Right lobe of liver (tissue), 6 donors: ENCODE data around the gene PER2. TPM values are rescaled to one million over a fixed set of nuclear protein-coding genes. Genes with fewer than 3 reads are reported as not detected.

Source experiments
- ATAC-seq, 4 donors: fragments of 200-7000 bp; cut with Tn5 transposase; one replicate each; pipeline ENCODE4 v1.9.1; 2020; ENCODE audit warnings: mild to moderate bottlenecking in 4 of 4, moderate library complexity in 4 of 4
- DNase-seq, 3 donors: peaks; one replicate each; pipeline ENCODE4 v3.0.0-alpha.2; 2020
- H3K27ac ChIP-seq, 3 donors: fragments of 200-600 bp; one replicate each; pipeline ENCODE4 v1.8.0; 2022
- H3K27me3 ChIP-seq, 2 donors: fragments of 200-600 bp; one replicate each; pipeline ENCODE4 v1.8.0; 2022
- H3K36me3 ChIP-seq, 4 donors: fragments of 200-600 bp; sonication (generic) in 1 of 4; one replicate each; pipeline versions ENCODE4 v1.5.1 to v1.8.0; 2017 to 2022; ENCODE audit warnings: control low read depth in 1 of 4
- H3K4me1 ChIP-seq, 4 donors: fragments of 200-600 bp; sonication (generic) in 1 of 4; one replicate each; pipeline versions ENCODE4 v1.5.1 to v1.8.0; 2017 to 2022; ENCODE audit warnings: control low read depth in 1 of 4
- H3K4me3 ChIP-seq, 3 donors: fragments of 200-600 bp; one replicate each; pipeline ENCODE4 v1.8.0; 2022
- H3K9me3 ChIP-seq, 4 donors: fragments of 200-600 bp; sonication (generic) in 1 of 4; one replicate each; pipeline versions ENCODE4 v1.5.1 to v1.8.0; 2017 to 2022; ENCODE audit warnings: control low read depth in 1 of 4
- CTCF ChIP-seq, 4 donors: fragments of 200-600 bp in 3 of 4; fragments of 450-650 bp in 1 of 4; IDR thresholded peaks; one replicate each; pipeline versions ENCODE4 v1.5.1 to v1.8.0; 2016 to 2022; ENCODE audit warnings: antibody characterized with exemption in 4 of 4, mild to moderate bottlenecking in 2 of 4
- POLR2A ChIP-seq: fragments of 450-650 bp; IDR thresholded peaks from one replicate; pipeline ENCODE4 v1.6.1; 2017; ENCODE audit warnings: antibody characterized with exemption, mild to moderate bottlenecking
- WGBS: methylation state at CpG from one replicate; pipeline ENCODE4 v1.1.6; 2018; ENCODE audit warnings: low coverage, low lambda C conversion rate; ENCODE audit not compliant: insufficient coverage; ENCODE audit errors: missing lambda C conversion rate; 5-methylcytosine and 5-hydroxymethylcytosine counted together
- intact Hi-C, 2 donors: fragments of 100-400 bp; cut with DNase I; formaldehyde crosslinking; loops; one replicate each; pipeline versions ENCODE4 v1.11.2 to v1.14.1; 2022
- total RNA-seq, 6 experiments: library from RNA; depleted of rRNA in 2 of 6; stranded (reverse); fragments of >200 nt in 2 of 6; fragmentation: NEBNext Ultra II Directional in 3 of 6; extraction: Animal tissue kit (Norgen Biotek cat#: 25700) in 3 of 6; gene quantifications; one replicate each; pipeline versions ENCODE4 v1.1.0 to v1.2.4, GENCODE V29; 2016 to 2023
- donor health status: DM: no; HTN: yes; CAD: no.
- donor health status: DM: no; HTN: no; CAD: no.
- donor health status: DM: no; HTN: no; CAD: no.
- donor health status: DM: no; HTN: yes; CAD: no.
- donor health status: DM: no; HTN: yes; CAD: no.

Gene PER2
- total RNA-seq, 6 experiments from 2014 or later, result 4.5 to 12.5 (median 6.1) TPM

- peak overlapping the region; percentile 67 to 94 (median 83) for H3K4me3 ChIP-seq
- DNase-seq (no peak), ATAC-seq (no peak)
- H3K36me3 ChIP-seq, result peaks cover 0 to 6% (median 0%) of the 10 kb centered on the region in 4 donors
- H3K4me1 ChIP-seq, result peaks cover 0 to 7% (median 3%) of the 10 kb centered on the region in 4 donors
- H3K27me3 ChIP-seq, result no peaks in the 10 kb centered on the region
- intact Hi-C loops, result no loop called here
- no peak overlapping the region for H3K27ac ChIP-seq
- TF ChIP-seq CTCF (IDR thresholded peaks at IDR 0.05) (no peak), POLR2A (no peak)
- no peaks in the 10 kb centered on the region for H3K9me3 ChIP-seq
- 20% methylated on average over 3 of the region's 9 CpGs for WGBS
Observed at GRCh38 chr2:238321467-238321866, 33.1 kb upstream of the PER2 start.

- ATAC-seq (peak in 1 of 4 donors; percentile 1), DNase-seq (peak in 1 of 3 donors; percentile 57)
- Histone ChIP-seq H3K36me3 (peaks cover 0 to 1% (median 0%) of the 10 kb centered on the region in 4 donors), H3K27me3 (no peaks in the 10 kb centered on the region), H3K27ac (peak overlapping the region in 1 of 3 donors; percentile 33), H3K4me3 (peak overlapping the region; percentile 67 to 94 (median 83)), H3K4me1 (peaks cover 0 to 7% (median 3%) of the 10 kb centered on the region in 4 donors), H3K9me3 (no peaks in the 10 kb centered on the region)
- TF ChIP-seq CTCF (IDR thresholded peaks at IDR 0.05) (no peak), POLR2A (no peak)
- under 1% methylated on average over 13 of the region's 65 CpGs for WGBS
- intact Hi-C loops, result no loop called here
Observed at GRCh38 chr2:238320648-238321281, 32.4 kb upstream of the PER2 start.

- intact Hi-C loops, result no loop called here
- 4% methylated on average over 8 of the region's 58 CpGs for WGBS
- peak; percentile 98 to 99 (median 99) for ATAC-seq
Observed at GRCh38 chr2:238320246-238320647, 31.8 kb upstream of the PER2 start, which contains the start of gene TRAF3IP1. Gene TRAF3IP1, plus strand, starts transcription at chr2:238320518. Its CDS starts 145 bp downstream, at chr2:238320663.

GRCh38 chr2:238315031-238315595 lies 26.7 kb upstream of the PER2 start:
- no peak for ATAC-seq
- intact Hi-C loops, result no loop called here
- Histone ChIP-seq H3K9me3 (no peaks in the 10 kb centered on the region), H3K27ac (no peak overlapping the region), H3K36me3 (no peaks in the 10 kb centered on the region), H3K4me3 (no peak overlapping the region), H3K27me3 (no peaks in the 10 kb centered on the region), H3K4me1 (no peaks in the 10 kb centered on the region)
- DNase-seq, result no peak
- TF ChIP-seq CTCF (IDR thresholded peaks at IDR 0.05) (no peak), POLR2A (no peak)
- 100% methylated on average over 1 of the region's 13 CpGs for WGBS

More at GRCh38 chr2:238320246-238320647, 31.8 kb upstream of the PER2 start, which contains the start of gene TRAF3IP1:
- no peaks in the 10 kb centered on the region for H3K9me3 ChIP-seq
- DNase-seq, result peak; percentile 97 to 98 (median 97)
- H3K36me3 ChIP-seq, result no peaks in the 10 kb centered on the region
- TF ChIP-seq POLR2A (peak; percentile 17), CTCF (IDR thresholded peaks at IDR 0.05) (no peak)
- peak within 1 kb of the TSS; percentile 67 to 94 (median 83) for H3K4me3 ChIP-seq
- peaks cover 0 to 7% (median 3%) of the 10 kb centered on the region in 4 donors for H3K4me1 ChIP-seq
- H3K27me3 ChIP-seq, result no peaks in the 10 kb centered on the region
- peak within 1 kb of the TSS in 2 of 3 donors; percentile 48 to 56 for H3K27ac ChIP-seq
